ENCODE measurements around the gene NOL3.
"Not testable (repeated sequence)": the region's sequence is repeated elsewhere in the genome, so short reads cannot be mapped to it uniquely, and the experiment has no call there.

NOL3 gene

DNA sequence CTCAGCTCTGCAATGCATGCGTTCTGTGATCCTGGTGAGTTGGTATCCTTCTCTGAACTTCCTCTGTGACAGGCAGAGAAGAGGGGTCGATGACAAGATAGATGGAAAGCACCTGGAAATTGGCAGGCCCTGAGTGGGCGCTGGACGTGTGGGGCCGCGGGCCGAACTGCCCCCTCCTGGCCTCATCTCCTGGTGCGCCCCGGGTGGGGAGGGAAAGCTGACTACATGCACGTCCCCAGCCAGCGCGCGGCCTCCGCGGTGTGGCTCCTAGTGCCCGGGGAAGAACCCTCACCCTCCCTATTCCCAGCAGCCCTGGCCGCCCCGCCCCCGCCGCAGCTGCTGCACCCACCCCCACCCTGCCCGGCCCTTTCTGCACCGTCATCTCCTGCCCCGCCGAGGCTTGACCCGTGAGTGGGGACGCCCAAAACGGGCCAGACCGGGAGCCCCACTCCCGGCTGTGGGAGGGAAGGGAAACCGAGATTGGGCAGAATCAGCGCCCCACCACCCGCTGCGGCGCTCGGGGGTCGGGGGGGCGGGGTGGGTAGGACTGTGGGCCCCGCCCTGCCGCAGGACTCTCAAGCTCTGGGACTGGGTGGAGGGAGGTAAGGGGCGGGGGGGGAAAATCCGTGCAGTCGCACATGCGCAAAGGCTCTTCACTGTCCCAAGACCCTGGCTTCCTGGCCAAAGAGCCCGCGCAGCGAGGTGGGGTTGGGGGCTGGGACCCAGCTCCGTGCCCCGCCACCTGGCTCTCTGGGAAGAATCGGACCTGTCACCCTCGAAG lies at the start of gene NOL3:
Gene NOL3 (plus strand): TSS at position 371 of the 781 bp plus-strand sequence.
- DNase-seq (ENCODE audit: low spot score) = peak; percentile 55

GRCh38 chr16:67122799-67123198 lies 47.5 kb upstream of the NOL3 start:
- DNase-seq (ENCODE audit: low spot score) = not testable (repeated sequence)

DNA sequence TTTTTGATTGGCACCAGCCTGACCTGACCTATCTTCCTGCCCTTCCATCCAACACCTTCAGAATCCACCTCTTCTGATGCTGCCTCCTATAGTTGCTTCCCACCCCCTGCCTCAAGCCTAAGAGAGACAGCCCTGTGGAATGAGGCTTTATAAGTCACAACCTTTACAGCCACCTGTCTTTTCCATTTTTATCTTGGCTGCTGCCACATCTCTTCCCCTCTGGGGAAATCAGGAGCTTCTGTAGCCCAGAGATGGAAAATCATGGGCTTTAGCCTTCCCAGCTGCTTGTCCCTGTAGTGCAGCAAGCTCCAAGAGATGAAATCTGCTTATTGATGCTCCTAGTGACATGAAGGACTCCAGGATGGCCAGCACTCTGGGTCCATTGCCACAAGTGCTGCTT lies 41.9 kb upstream of the NOL3 start:
- DNase-seq (ENCODE audit: low spot score) = no peak

DNA sequence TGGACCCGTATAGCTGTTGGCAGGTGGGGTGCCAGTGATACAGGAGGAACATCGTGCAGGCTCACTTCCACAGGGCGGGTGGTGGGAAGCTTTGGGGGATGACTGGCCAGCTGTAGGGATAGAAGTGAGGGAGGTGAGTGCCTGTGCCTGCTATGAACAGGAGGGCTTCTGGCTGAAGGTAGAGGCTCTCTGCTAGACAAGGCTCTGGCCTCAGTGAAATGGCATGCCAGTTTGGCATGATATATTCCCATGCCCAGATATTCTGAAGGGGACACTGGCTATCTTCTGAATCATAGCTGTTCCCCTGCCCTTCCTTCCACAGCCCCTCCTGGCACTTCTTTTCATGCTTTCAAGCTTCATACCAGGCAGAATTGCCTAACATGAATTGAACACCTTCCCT lies 41.5 kb upstream of the NOL3 start:
- DNase-seq (ENCODE audit: low spot score) = no peak

GRCh38 chr16:67129422-67129821 lies 40.9 kb upstream of the NOL3 start:
- DNase-seq (ENCODE audit: low spot score) = no peak

DNA sequence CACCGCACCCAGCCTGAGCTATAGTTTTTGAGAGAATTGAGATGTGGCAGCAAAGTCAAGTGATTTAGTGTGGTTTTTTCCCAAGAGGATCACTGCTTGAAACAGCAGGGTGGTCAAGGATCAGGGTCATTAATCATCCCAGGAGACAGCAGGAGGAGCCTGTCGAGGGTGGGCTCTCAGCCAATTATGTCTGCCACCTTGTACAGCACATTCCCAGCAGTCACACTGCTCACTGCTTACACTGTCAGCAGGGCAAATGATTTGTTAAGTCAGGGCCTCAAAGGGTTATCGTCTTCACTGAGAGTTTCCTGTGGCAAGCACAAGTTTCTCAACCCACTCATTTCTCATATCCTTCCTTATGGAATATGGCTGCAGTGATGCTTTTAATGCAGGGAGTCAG lies 32.7 kb upstream of the NOL3 start:
- DNase-seq (ENCODE audit: low spot score) = no peak

- DNase-seq (ENCODE audit: low spot score) = no peak
Measured at GRCh38 chr16:67141391-67141790, 28.9 kb upstream of the NOL3 start.

GRCh38 chr16:67142342-67142741 lies 28.0 kb upstream of the NOL3 start:
- DNase-seq (ENCODE audit: low spot score) = no peak

GRCh38 chr16:67144943-67145342 lies 25.4 kb upstream of the NOL3 start:
- DNase-seq (ENCODE audit: low spot score) = no peak

GRCh38 chr16:67145746-67146145 lies 24.6 kb upstream of the NOL3 start:
- DNase-seq (ENCODE audit: low spot score) = no peak

DNA sequence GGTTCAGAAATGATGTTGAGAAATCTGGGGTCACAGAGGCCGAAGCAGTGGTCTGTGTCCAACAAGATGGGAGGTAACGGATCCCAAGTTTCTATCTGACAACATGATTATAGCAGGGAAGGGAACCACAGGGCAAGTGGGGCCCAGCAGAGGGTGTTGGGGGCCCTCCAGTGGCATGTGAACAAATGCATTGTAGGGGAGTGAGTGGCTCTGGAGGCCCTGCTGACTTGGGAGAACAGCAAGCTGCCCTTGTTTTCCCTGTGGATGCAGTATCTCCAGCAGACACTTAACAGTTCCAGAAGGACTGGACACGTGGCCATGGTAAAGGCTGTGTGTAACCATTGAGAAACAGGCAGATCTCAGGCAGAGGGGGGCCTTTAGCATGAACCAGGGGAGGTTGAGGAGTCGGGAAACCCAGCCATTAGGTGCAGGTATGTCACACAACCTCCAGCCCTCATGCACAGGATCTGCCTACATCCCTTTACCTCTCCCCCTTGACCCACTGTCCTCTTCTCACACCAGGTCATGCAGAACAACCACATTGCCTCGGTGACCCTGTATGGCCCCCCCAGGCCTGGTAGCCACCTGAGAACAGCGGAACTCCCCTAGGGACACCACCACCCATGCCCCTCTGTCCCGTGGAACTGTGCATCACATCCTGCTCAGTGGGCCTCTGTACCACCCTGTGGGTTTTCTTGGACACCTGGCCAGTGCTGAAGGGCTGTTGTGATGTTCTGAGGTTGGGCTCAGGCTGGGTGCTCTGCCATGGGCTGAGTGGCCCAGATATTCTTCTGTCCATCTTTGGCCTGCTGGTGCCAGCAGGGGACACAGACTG lies 23.6 kb upstream of the NOL3 start:
- DNase-seq (ENCODE audit: low spot score) = no peak

GRCh38 chr16:67147437-67148140 lies 22.7 kb upstream of the NOL3 start:
- DNase-seq (ENCODE audit: low spot score) = no peak

DNA sequence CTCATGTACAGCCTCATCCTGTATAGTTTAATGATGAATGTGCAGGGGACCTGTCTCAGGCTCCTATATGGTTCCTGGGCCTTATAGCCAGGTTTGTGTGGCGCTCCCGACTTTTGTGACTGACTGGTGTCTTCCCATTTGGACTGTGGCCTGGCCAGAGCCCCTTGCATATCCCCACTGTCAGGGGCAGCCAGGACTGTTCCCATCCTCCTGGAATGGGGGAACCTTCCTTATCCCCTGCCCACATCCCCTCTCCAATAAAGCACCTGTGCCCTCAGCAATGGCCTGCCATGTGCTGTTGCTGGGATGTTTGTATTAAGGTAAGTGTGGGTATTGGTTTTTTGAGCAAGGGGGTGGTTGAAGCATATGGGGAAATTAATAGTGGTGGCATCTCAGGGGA lies 22.1 kb upstream of the NOL3 start:
- no peak for DNase-seq (ENCODE audit: low spot score)

- no peak for DNase-seq (ENCODE audit: low spot score)
Measured at GRCh38 chr16:67148656-67149275, 21.6 kb upstream of the NOL3 start.

GRCh38 chr16:67149276-67150046 lies 20.9 kb upstream of the NOL3 start:
- DNase-seq (ENCODE audit: low spot score) = no peak

GRCh38 chr16:67150047-67150832 lies 20.1 kb upstream of the NOL3 start:
- no peak for DNase-seq (ENCODE audit: low spot score)

GRCh38 chr16:67150833-67151396 lies 19.4 kb upstream of the NOL3 start, which contains the start of gene B3GNT9:
TSS of gene B3GNT9 (minus strand) at chr16:67150998. CDS start at chr16:67150485, 513 bp downstream.
- DNase-seq (ENCODE audit: low spot score) = no peak

DNA sequence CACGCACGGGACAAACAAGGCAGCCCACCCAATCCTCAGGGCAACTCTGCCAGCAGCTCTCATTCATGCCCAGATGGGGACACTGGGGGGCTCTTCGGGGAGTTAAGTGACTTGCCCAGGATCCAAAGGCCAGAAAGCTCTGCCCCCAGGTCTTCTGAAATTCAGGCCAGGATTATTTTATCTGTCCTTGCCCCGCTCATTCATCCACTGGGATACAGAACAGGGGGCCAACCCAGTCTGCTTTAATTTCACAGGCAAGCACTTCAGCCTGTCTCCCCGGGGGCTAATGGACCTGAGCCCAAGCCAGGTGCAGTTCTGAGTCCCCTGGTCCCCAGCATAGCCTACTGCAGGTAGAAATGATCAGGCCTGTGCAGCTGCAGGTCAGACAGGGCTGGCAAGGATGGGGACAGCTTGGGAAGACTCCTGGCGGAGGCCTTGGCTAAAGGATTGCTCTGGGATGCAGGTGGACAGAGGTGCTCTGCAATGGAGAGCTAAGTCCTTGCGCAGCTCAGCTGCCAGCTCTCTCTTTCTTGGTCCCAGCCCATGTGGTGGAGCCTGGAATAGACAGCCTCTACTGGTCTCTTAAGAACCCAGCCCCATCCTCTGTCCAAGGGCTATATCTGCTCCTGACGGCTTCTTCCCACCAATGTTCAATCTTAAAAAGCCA lies 18.8 kb upstream of the NOL3 start:
- no peak for DNase-seq (ENCODE audit: low spot score)

DNA sequence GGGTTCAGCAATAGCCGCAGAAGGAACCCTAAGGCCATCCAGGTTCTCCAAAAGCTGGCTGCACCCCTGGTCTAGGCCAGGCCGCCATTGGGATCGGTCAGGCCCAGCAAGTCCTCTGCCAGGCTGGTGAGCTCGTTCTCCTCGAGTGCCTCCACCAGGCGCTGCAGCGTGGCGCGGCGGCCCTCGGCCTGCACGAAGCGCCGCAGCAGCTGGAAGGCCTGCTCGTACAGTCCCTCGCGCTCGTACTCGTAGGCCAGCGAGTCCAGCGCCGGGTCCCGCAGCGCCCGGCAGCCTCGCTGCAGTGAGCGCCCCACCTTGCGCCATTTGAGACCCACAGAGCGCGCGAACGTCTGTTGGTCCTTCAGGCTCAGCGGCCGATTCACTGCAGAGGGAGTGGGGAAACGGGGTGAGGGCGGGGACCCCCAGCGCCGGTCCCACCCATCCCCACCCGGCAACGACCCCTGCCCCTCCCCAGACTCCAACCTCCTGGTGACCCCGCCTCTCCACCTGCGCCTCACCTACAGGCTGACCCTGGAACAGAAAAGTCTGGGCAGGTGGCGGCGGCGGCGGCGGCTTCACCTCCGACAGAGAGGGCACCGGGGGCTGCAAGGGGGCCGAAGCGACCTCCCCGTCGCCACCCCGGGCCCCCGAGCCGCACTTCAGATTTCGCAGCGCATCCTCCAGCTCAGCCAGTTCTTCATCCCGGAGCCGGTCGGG lies 15.6 kb upstream of the NOL3 start:
- DNase-seq (ENCODE audit: low spot score) = no peak

Data from hematopoietic multipotent progenitor cell treated with erythropoietin and hydrocortisone succinate and interleukin-3 and kit ligand, for 17 days (in vitro differentiated cells).